ENCODE data around the gene DOK7. TPM values are rescaled to one million over a fixed set of nuclear protein-coding genes. Genes with fewer than 3 reads are reported as not detected.

DOK7 gene
- total RNA-seq, 4 donors from 2014 or later, result 1.7 to 11.2 (median 2.6) TPM

DNA sequence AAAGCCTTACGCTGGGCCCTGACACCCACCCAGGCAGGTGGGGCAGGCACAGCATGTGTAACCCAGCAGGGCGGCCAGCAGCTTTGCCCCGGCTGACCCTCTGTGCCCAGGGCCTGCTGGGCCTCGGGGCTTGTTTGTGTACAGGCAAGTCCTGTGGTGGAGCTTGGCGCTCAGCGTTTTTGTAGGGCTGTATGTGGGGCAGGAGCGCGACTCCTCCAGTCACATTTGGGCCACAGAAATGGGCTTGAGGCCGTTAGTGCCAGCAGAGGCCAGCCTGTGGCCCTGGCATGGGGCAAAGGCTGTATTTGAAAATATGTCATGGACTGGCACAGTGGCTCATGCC is 36.0 kb upstream of the DOK7 start:
- no peak for TF ChIP-seq EP300 (IDR thresholded peaks at IDR 0.05)
- TF ChIP-seq POLR2A (IDR thresholded peaks at IDR 0.05), result no peak
- WGBS, result 80% methylated on average over 1 of the region's 9 CpGs
- Histone ChIP-seq H3K4me1 (no peaks in the 10 kb centered on the region), H3K9me3 (no peaks in the 10 kb centered on the region), H3K4me3 (no peak overlapping the region), H3K27me3 (no peaks in the 10 kb centered on the region), H3K27ac (no peak overlapping the region), H3K36me3 (peaks cover 82% of the 10 kb centered on the region)
- no peak for DNase-seq (ENCODE audit: low spot score in 2 of 2)

DNA sequence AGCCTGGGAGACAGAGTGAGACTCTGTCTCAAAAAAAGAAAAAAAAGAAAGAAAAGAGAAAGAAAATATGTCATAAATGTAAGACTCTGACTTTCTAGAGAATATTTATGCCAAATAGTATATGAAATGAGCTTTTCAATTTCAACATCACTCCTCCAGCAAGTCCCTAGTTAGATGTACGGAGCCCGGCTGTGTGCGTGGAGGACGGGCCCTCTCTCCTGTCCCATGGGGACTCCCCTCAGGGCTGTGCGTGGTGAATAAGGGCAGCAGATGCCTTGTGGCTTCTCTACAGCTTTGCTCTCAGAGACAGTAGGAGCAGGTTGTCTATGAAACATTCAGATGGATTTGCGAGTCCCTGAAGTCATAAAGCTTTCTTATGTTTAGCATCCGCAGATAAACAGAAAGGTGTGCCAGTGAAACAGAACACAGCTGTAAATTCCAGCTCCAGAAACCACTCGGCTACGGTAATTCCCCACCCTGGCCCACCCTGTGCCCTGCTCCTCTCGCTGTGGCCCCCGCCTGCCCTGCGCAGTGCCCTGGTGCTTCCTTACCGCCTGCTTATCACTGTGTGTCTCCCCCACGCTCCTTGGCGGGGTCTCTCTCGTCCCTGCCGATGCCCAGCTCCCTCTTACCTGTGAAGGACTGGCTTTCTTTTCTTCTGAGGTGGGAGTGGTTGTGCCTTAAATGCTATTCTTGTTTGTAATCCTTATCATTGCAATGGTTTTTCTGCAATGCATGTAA is 35.2 kb upstream of the DOK7 start:
- no peaks in the 10 kb centered on the region for H3K27me3 ChIP-seq
- WGBS, result 90% methylated on average over 17 of the region's 17 CpGs
- no peaks in the 10 kb centered on the region for H3K9me3 ChIP-seq
- DNase-seq (ENCODE audit: low spot score in 2 of 2), result no peak
- H3K27ac ChIP-seq, result no peak overlapping the region
- no peak for TF ChIP-seq POLR2A (IDR thresholded peaks at IDR 0.05)
- no peak for TF ChIP-seq EP300 (IDR thresholded peaks at IDR 0.05)
- TF ChIP-seq, protein P1, sequence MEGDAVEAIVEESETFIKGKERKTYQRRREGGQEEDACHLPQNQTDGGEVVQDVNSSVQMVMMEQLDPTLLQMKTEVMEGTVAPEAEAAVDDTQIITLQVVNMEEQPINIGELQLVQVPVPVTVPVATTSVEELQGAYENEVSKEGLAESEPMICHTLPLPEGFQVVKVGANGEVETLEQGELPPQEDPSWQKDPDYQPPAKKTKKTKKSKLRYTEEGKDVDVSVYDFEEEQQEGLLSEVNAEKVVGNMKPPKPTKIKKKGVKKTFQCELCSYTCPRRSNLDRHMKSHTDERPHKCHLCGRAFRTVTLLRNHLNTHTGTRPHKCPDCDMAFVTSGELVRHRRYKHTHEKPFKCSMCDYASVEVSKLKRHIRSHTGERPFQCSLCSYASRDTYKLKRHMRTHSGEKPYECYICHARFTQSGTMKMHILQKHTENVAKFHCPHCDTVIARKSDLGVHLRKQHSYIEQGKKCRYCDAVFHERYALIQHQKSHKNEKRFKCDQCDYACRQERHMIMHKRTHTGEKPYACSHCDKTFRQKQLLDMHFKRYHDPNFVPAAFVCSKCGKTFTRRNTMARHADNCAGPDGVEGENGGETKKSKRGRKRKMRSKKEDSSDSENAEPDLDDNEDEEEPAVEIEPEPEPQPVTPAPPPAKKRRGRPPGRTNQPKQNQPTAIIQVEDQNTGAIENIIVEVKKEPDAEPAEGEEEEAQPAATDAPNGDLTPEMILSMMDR (IDR thresholded peaks at IDR 0.05), result no peak
- no peak for TF ChIP-seq POLR2AphosphoS5 (IDR thresholded peaks at IDR 0.05)
- H3K36me3 ChIP-seq, result peaks cover 75% of the 10 kb centered on the region
- no peaks in the 10 kb centered on the region for H3K4me1 ChIP-seq
- no peak overlapping the region for H3K4me3 ChIP-seq

DNA sequence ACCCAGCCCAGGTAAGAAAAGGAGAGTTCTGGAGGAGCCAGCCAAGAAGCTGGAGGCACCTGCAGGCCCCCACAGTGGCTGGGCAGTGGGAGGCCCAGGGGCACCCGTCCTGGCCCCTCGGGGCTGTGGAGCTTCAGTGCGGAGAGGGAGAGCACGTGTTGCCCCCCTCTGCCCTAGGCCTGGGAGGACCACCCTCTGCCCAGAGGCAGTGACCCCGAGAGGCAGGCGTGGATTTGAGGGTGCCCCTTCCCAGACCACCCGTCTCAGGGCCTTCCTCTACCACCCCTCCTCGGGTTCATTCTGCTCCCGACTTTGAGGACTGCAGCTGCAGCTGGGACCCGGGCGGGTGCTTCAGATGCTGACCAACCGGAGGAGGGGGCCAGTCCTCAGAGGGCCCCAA is 33.5 kb upstream of the DOK7 start:
- WGBS, result 90% methylated on average over 11 of the region's 12 CpGs
- no peak for TF ChIP-seq POLR2AphosphoS5 (IDR thresholded peaks at IDR 0.05)
- H3K27ac ChIP-seq, result no peak overlapping the region

DNA sequence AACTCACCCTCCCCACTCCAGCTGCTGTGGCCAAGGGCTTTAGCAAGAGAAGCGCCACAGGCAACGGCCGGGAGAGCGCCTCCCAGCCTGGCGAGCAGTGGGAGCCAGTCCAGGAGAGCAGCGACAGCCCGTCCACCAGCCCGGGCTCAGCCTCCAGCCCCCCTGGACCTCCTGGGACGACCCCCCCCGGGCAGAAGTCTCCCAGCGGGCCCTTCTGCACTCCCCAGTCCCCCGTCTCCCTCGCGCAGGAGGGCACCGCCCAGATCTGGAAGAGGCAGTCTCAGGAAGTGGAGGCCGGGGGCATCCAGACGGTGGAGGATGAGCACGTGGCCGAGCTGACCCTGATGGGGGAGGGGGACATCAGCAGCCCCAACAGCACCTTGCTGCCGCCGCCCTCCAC is 32.6 kb upstream of the DOK7 start:
- H3K4me3 ChIP-seq, result no peak overlapping the region
- TF ChIP-seq, protein P1 (IDR thresholded peaks at IDR 0.05), result no peak
- TF ChIP-seq POLR2AphosphoS5 (IDR thresholded peaks at IDR 0.05) (no peak), EP300 (IDR thresholded peaks at IDR 0.05) (no peak), POLR2A (IDR thresholded peaks at IDR 0.05) (no peak)
- no peak overlapping the region for H3K27ac ChIP-seq
- H3K9me3 ChIP-seq, result no peaks in the 10 kb centered on the region
- 75% methylated on average over 4 of the region's 21 CpGs for WGBS
- H3K27me3 ChIP-seq, result no peaks in the 10 kb centered on the region
- no peak for DNase-seq (ENCODE audit: low spot score in 2 of 2)
- H3K4me1 ChIP-seq, result no peaks in the 10 kb centered on the region
- H3K36me3 ChIP-seq, result peaks cover 57% of the 10 kb centered on the region

More for the DNA sequence above, 33.5 kb upstream of the DOK7 start:
- Histone ChIP-seq H3K4me3 (no peak overlapping the region), H3K4me1 (no peaks in the 10 kb centered on the region), H3K36me3 (peaks cover 61% of the 10 kb centered on the region), H3K27me3 (no peaks in the 10 kb centered on the region), H3K9me3 (no peaks in the 10 kb centered on the region)
- no peak for DNase-seq (ENCODE audit: low spot score in 2 of 2)

DNA sequence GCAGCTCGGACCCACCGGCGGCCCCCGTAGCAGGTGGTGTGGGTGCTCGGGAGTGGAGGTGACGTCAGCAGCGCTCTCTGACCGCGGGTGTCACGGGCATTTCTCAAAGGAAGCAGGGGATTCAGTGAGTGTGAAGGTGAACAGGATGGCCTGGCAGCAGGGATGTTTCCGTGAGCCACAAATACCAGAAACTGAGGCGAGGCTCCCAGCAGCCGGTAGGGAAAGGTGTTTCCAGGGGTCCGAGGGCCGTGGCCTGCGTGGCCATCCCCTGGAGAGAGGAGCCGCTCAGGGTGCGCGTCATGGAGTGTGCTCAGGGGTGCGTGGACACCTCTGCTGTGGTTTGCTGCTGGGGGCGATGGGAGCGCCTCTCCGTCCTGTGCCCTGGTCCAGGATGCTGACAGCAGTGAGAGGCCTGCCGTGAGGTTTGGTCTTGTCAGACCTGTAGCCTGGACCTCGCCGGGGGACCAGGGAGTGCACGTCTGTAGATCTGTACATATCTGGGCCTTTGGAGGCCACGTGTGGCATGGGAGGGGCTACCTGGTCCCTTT is 31.6 kb upstream of the DOK7 start:
- H3K27me3 ChIP-seq, result no peaks in the 10 kb centered on the region
- no peak overlapping the region for H3K4me3 ChIP-seq
- no peaks in the 10 kb centered on the region for H3K9me3 ChIP-seq
- no peak for DNase-seq (ENCODE audit: low spot score in 2 of 2)
- TF ChIP-seq POLR2A (IDR thresholded peaks at IDR 0.05) (no peak), EP300 (IDR thresholded peaks at IDR 0.05) (no peak), POLR2AphosphoS5 (IDR thresholded peaks at IDR 0.05) (no peak)
- TF ChIP-seq, protein P1 (IDR thresholded peaks at IDR 0.05), result no peak
- no peak overlapping the region for H3K27ac ChIP-seq
- 91% methylated on average over 24 of the region's 28 CpGs for WGBS
- H3K4me1 ChIP-seq, result peaks cover 7% of the 10 kb centered on the region
- H3K36me3 ChIP-seq, result peaks cover 53% of the 10 kb centered on the region

DNA sequence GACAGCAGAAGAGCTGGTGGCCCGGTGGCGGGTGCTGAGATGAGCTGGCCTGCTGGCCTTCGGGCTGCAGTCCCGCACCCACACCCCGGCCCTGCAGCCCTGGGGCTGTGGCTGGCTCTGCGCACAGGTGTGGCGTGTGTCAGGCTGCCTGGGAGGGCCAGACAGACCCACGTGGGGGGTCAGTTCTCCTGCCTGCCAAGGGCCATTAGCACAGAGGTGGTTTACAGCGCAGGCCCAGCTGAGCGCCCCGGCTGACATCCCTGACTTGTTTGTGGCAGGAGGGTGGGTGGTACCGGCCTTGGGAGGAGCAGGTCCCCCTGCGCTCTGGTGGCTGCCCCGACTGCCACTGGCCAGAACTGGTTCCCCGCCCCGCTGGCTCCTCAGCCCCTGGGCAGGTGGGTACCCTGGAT is 30.7 kb upstream of the DOK7 start:
- H3K9me3 ChIP-seq, result no peaks in the 10 kb centered on the region
- WGBS, result 85% methylated on average over 6 of the region's 16 CpGs
- no peak for DNase-seq (ENCODE audit: low spot score in 2 of 2)
- H3K36me3 ChIP-seq, result peaks cover 44% of the 10 kb centered on the region
- H3K27ac ChIP-seq, result no peak overlapping the region
- H3K27me3 ChIP-seq, result no peaks in the 10 kb centered on the region
- H3K4me1 ChIP-seq, result peaks cover 16% of the 10 kb centered on the region
- TF ChIP-seq, protein P1 (IDR thresholded peaks at IDR 0.05), result no peak
- TF ChIP-seq POLR2AphosphoS5 (IDR thresholded peaks at IDR 0.05) (no peak), EP300 (IDR thresholded peaks at IDR 0.05) (no peak), POLR2A (IDR thresholded peaks at IDR 0.05) (no peak)
- no peak overlapping the region for H3K4me3 ChIP-seq
